PFSK-1 (cell line): ENCODE measurements around the gene HGS.

ENCODE experiments used
- FOXP2 ChIP-seq: optimal IDR thresholded peaks from 2 replicates; pipeline ENCODE3; 2011; ENCODE audit warnings: borderline replicate concordance, control low read depth, inconsistent platforms; ENCODE audit not compliant: insufficient read depth; ENCODE audit errors: extremely low read length, extremely low read depth
- POLR2AphosphoS5 ChIP-seq: IDR thresholded peaks from 2 replicates; pipeline ENCODE4 v1.6.1; 2012; ENCODE audit warnings: low read depth, mild to moderate bottlenecking, control low read depth, low read length, moderate library complexity
- SIN3A ChIP-seq: IDR thresholded peaks from 2 replicates; pipeline ENCODE4 v1.6.1; 2012; ENCODE audit warnings: mild to moderate bottlenecking, low read length, moderate library complexity, borderline replicate concordance; ENCODE audit not compliant: insufficient read depth
- TAF1 ChIP-seq: IDR thresholded peaks from 2 replicates; pipeline ENCODE4 v1.6.1; 2012; ENCODE audit warnings: low read length, control low read depth, borderline replicate concordance; ENCODE audit not compliant: insufficient read depth
- TF ChIP-seq, protein P1 (sequence below), 2 experiments: IDR thresholded peaks; 2 replicates each; pipeline versions ENCODE4 v1.6.1 to v1.8.0; 2011 to 2012; ENCODE audit warnings: low read depth in 2 of 2, low read length in 2 of 2, control low read depth in 1 of 2, inconsistent platforms in 1 of 2, mild to moderate bottlenecking in 1 of 2, moderate library complexity in 1 of 2; ENCODE audit not compliant: insufficient read depth in 1 of 2

The HGS gene

DNA sequence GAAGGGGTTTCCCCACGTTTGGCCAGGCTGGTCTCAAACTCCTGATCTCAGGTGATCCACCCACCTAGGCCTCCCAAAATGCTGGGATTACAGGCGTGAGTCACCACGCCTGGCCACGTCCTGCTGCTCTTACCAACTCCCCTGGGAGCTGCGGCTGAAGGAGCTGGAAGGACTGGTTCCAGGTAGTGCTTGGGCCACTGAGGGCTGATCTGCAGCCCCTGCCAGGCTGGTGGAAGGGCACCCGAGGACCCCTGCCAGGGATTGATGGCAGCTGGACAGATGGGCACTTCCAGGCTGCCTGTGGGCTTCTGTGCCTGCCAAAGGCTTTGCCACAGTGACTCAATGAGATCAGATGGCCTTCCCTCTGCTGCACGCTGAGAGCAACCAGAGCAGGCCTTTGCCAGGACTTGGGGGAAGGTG, 19.8 kb upstream of the HGS start:
- TF ChIP-seq FOXP2 (no peak), POLR2AphosphoS5 (no peak), TAF1 (no peak), SIN3A (no peak)
- TF ChIP-seq, protein P1, sequence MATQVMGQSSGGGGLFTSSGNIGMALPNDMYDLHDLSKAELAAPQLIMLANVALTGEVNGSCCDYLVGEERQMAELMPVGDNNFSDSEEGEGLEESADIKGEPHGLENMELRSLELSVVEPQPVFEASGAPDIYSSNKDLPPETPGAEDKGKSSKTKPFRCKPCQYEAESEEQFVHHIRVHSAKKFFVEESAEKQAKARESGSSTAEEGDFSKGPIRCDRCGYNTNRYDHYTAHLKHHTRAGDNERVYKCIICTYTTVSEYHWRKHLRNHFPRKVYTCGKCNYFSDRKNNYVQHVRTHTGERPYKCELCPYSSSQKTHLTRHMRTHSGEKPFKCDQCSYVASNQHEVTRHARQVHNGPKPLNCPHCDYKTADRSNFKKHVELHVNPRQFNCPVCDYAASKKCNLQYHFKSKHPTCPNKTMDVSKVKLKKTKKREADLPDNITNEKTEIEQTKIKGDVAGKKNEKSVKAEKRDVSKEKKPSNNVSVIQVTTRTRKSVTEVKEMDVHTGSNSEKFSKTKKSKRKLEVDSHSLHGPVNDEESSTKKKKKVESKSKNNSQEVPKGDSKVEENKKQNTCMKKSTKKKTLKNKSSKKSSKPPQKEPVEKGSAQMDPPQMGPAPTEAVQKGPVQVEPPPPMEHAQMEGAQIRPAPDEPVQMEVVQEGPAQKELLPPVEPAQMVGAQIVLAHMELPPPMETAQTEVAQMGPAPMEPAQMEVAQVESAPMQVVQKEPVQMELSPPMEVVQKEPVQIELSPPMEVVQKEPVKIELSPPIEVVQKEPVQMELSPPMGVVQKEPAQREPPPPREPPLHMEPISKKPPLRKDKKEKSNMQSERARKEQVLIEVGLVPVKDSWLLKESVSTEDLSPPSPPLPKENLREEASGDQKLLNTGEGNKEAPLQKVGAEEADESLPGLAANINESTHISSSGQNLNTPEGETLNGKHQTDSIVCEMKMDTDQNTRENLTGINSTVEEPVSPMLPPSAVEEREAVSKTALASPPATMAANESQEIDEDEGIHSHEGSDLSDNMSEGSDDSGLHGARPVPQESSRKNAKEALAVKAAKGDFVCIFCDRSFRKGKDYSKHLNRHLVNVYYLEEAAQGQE (IDR thresholded peaks at IDR 0.05; ENCODE audit: insufficient read depth in 1 of 2, low read depth in 2 of 2, low read length in 2 of 2), result no peak

DNA sequence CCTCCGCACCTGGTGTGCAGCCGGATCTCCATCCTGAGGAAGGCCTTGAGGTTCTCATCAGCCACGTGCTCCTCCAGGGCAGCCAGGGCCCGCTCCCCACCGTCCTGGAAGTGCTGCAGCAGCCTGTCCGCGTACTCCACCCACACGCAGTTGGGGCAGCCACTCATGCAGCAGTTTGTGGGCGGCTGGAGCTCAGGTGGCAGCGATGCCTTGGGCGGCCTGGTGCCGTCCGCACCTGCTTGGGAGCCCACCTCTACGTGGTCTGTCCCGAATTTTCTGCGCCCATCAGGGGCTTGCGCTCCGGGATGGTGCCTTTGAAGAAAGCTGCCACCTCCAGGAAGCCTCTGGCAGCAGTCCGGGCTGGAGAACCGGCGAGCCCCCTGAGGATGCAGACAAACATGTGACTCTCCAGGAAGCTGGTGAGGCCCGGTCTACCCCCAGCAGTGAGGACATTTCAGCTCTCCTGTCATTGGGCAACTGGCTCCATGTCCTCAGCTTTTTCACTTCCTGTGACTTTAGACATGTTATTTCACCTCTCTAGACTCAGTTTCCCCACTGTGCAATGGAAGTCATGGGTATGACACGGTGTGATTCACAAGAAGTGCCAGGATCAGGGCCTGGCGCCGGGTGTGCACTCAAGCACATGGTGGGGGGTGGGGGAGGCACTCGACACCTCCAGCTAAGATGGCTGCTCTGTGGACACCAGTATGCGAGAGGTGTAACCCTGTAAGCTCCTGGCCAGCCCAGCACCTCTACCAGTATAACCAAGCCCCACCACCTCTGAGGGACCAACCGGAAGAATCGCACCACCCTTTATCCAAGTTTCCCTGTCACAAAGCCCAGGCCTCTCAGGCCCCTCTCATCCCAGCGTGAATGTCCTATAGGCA, 18.4 kb upstream of the HGS start:
- TF ChIP-seq FOXP2, result no peak
- no peak for TF ChIP-seq SIN3A
- TF ChIP-seq, protein P1 (IDR thresholded peaks at IDR 0.05; ENCODE audit: insufficient read depth in 1 of 2, low read depth in 2 of 2, low read length in 2 of 2), result no peak
- TF ChIP-seq POLR2AphosphoS5, result 0 out of 2 replicates have a peak, but pooled peaks have one; percentile 34
- peak; percentile 69; the same call in 1 of the 2 replicates for TF ChIP-seq TAF1

DNA sequence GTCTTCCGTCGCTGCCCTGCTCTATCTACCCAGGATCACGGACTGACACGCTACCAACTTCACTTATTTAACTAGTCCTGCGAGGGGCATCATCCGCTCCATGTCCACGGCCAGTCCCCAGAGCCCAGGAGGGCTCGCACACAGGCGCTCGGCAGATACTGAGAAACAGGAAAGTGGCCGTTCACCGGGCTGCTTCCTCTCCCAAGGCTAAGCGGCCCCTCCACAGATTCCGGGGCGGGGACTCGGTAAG, 17.8 kb upstream of the HGS start:
- TF ChIP-seq SIN3A (no peak), POLR2AphosphoS5 (no peak), FOXP2 (no peak), TAF1 (no peak)
- TF ChIP-seq, protein P1 (IDR thresholded peaks at IDR 0.05; ENCODE audit: insufficient read depth in 1 of 2, low read depth in 2 of 2, low read length in 2 of 2), result no peak

DNA sequence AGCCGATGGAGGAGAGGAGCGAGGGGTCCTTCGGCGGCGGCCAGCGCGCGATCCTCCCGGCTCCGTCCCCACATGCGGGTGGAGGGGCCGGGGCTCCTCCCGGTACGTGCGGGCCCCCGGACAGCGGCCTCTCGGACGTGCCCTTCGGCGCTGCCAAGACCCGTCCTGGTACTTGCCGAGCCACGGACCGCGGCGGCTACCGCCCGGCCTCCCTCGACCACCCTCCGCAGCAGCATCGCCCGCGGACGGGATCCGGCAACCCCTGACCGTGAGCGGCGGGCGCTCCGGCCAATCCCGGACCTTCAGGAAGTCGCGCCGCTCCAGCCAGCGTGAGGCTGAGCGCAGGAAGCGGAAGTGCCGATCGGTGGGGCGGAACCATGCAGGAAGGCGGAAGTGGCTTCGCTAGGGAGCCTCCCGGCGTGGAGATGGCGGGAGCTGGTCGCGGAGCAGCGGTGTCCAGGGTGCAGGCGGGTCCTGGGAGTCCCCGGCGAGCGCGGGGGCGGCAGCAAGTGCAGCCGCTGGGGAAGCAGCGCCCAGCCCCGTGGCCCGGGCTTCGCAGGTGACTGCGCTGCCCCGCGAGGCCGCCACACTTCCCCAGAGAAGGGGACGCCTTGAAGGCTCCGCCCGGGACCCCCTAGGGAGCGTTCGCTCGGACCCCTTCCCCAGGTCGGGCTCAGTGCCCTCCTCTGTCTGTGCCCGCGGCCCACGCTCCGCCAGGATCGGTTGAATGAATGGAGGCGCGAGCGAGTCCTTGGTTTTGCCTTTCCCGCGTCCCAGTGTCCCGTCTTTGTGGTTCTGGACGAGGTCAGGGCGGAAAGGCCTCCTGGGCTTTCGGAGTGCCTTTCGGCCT, 17.2 kb upstream of the HGS start, which contains the start of the genes CCDC137 and OXLD1:
TSS of gene CCDC137 (plus strand) at position 396 of the 850 bp plus-strand sequence. CDS start at position 426, 30 bp downstream.
TSS of gene OXLD1 (minus strand) at position 264 of the 850 bp plus-strand sequence. CDS start at position 236, 28 bp downstream.
- TF ChIP-seq, protein P1 (IDR thresholded peaks at IDR 0.05; ENCODE audit: insufficient read depth in 1 of 2, low read depth in 2 of 2, low read length in 2 of 2), result peak in 1 of 2 experiments; percentile 42; a peak in 1 of 4 replicates
- no peak; the same call in 1 of the 2 replicates for TF ChIP-seq SIN3A
- peak; percentile 98 for TF ChIP-seq TAF1
- TF ChIP-seq FOXP2, result peak; percentile 96
- TF ChIP-seq POLR2AphosphoS5, result peak; percentile 82; the same call in 1 of the 2 replicates
